ENCODE results near the gene TH.

DNA sequence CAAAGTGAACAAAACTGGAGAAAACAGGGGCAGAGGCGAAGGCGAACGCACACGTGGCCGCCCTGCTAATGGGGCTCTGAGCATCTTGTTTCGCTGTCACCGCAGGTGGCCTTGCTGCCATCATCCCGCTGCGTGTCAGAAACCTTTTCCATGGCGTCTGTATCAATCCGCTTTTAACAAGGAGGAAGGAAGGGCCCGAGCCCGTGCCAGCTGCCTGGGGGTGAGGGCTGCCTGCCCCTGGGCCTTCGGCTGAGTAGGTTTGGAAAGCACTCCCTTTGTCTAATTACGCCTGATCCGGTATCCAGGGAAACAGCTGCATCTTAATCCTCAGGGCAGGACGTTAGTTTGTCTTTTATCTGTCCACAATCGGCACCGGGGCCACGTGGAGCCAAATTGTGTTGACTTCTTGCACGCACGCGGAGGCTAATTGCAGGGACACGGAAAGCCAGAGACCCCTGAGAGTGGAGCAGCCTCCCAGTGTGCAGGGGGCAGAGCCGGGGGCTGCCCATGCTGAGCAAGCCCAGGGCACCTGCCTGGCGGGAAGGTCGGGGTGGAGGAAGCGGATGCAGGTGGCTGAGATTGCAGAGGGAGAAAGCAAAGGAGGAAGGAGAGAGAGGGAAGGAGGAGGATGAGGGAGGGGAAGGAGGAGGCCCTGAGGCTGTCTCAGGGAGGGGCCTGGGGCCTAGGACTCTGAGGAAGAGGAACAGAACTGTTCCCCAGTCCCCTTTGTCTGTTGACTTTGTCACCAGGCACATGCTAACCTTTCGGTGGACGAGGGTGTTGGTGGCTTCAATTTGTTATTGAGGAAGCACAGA is 19.2 kb upstream of the TH start:
- TF ChIP-seq, protein P1, sequence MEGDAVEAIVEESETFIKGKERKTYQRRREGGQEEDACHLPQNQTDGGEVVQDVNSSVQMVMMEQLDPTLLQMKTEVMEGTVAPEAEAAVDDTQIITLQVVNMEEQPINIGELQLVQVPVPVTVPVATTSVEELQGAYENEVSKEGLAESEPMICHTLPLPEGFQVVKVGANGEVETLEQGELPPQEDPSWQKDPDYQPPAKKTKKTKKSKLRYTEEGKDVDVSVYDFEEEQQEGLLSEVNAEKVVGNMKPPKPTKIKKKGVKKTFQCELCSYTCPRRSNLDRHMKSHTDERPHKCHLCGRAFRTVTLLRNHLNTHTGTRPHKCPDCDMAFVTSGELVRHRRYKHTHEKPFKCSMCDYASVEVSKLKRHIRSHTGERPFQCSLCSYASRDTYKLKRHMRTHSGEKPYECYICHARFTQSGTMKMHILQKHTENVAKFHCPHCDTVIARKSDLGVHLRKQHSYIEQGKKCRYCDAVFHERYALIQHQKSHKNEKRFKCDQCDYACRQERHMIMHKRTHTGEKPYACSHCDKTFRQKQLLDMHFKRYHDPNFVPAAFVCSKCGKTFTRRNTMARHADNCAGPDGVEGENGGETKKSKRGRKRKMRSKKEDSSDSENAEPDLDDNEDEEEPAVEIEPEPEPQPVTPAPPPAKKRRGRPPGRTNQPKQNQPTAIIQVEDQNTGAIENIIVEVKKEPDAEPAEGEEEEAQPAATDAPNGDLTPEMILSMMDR (IDR thresholded peaks at IDR 0.05): no peak
- TF ChIP-seq ZFX (IDR thresholded peaks at IDR 0.05; ENCODE audit: borderline replicate concordance): no peak
